Measurements from ENCODE around the gene YTHDC1. TPM values are rescaled to one million over a fixed set of nuclear protein-coding genes. Genes with fewer than 3 reads are reported as not detected.

Gene YTHDC1
- total and polyA plus RNA-seq, 2 of the 13 experiments (the other 11 are each of a cell fraction or from before 2014, with no cell fraction given): 37.3 to 56.8 TPM

- TF ChIP-seq, protein P1, sequence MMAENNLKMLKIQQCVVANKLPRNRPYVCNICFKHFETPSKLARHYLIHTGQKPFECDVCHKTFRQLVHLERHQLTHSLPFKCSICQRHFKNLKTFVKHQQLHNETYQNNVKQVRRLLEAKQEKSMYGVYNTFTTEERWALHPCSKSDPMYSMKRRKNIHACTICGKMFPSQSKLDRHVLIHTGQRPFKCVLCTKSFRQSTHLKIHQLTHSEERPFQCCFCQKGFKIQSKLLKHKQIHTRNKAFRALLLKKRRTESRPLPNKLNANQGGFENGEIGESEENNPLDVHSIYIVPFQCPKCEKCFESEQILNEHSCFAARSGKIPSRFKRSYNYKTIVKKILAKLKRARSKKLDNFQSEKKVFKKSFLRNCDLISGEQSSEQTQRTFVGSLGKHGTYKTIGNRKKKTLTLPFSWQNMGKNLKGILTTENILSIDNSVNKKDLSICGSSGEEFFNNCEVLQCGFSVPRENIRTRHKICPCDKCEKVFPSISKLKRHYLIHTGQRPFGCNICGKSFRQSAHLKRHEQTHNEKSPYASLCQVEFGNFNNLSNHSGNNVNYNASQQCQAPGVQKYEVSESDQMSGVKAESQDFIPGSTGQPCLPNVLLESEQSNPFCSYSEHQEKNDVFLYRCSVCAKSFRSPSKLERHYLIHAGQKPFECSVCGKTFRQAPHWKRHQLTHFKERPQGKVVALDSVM (CRISPR knock-in tag; IDR thresholded peaks at IDR 0.05): peak; percentile 24; the same call in 1 of the 2 replicates
- peak; percentile 59; the same call in 1 of the 2 replicates for TF ChIP-seq NFRKB (IDR thresholded peaks at IDR 0.05)
- TF ChIP-seq KDM1A (CRISPR knock-in tag; IDR thresholded peaks at IDR 0.05): no peak
- TF ChIP-seq RBAK (CRISPR knock-in tag; IDR thresholded peaks at IDR 0.05): no peak
- no peak for TF ChIP-seq PATZ1 (CRISPR knock-in tag; IDR thresholded peaks at IDR 0.05)
- TF ChIP-seq, protein P2, sequence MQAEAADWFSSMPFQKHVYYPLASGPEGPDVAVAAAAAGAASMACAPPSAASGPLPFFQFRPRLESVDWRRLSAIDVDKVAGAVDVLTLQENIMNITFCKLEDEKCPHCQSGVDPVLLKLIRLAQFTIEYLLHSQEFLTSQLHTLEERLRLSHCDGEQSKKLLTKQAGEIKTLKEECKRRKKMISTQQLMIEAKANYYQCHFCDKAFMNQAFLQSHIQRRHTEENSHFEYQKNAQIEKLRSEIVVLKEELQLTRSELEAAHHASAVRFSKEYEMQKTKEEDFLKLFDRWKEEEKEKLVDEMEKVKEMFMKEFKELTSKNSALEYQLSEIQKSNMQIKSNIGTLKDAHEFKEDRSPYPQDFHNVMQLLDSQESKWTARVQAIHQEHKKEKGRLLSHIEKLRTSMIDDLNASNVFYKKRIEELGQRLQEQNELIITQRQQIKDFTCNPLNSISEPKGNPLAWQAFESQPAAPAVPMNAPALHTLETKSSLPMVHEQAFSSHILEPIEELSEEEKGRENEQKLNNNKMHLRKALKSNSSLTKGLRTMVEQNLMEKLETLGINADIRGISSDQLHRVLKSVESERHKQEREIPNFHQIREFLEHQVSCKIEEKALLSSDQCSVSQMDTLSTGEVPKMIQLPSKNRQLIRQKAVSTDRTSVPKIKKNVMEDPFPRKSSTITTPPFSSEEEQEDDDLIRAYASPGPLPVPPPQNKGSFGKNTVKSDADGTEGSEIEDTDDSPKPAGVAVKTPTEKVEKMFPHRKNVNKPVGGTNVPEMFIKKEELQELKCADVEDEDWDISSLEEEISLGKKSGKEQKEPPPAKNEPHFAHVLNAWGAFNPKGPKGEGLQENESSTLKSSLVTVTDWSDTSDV (CRISPR knock-in tag; IDR thresholded peaks at IDR 0.05): peak; percentile 78; the same call in 1 of the 2 replicates
- TF ChIP-seq ZNF17 (CRISPR knock-in tag; IDR thresholded peaks at IDR 0.05): no peak
- TF ChIP-seq ZNF749 (CRISPR knock-in tag; IDR thresholded peaks at IDR 0.05; ENCODE audit: borderline replicate concordance): peak; percentile 66; the same call in 1 of the 2 replicates
- no peak for TF ChIP-seq CERS6 (CRISPR knock-in tag; IDR thresholded peaks at IDR 0.05)
- no peak for TF ChIP-seq RFX3 (CRISPR knock-in tag; IDR thresholded peaks at IDR 0.05)
- TF ChIP-seq HOXD1 (CRISPR knock-in tag; IDR thresholded peaks at IDR 0.05): peak; percentile 57; the same call in 1 of the 2 replicates
- TF ChIP-seq HBP1 (CRISPR knock-in tag; IDR thresholded peaks at IDR 0.05; ENCODE audit: low read depth): peak; percentile 88; the same call in 1 of the 2 replicates
- TF ChIP-seq, protein P3, sequence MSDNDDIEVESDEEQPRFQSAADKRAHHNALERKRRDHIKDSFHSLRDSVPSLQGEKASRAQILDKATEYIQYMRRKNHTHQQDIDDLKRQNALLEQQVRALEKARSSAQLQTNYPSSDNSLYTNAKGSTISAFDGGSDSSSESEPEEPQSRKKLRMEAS (IDR thresholded peaks at IDR 0.05): peak; percentile 83
- TF ChIP-seq ZSCAN9 (CRISPR knock-in tag; IDR thresholded peaks at IDR 0.05; ENCODE audit: borderline replicate concordance): 0 out of 2 replicates have a peak, but pooled peaks have one; percentile 35
- no peak for TF ChIP-seq MZF1 (CRISPR knock-in tag; IDR thresholded peaks at IDR 0.05; ENCODE audit: borderline replicate concordance)
- TF ChIP-seq, protein P4, sequence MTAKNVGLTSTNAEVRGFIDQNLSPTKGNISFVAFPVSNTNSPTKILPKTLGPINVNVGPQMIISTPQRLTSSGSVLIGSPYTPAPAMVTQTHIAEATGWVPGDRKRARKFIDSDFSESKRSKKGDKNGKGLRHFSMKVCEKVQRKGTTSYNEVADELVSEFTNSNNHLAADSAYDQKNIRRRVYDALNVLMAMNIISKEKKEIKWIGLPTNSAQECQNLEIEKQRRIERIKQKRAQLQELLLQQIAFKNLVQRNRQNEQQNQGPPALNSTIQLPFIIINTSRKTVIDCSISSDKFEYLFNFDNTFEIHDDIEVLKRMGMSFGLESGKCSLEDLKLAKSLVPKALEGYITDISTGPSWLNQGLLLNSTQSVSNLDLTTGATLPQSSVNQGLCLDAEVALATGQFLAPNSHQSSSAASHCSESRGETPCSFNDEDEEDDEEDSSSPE (CRISPR knock-in tag; IDR thresholded peaks at IDR 0.05): peak; percentile 57
- TF ChIP-seq PAF1 (CRISPR knock-in tag; IDR thresholded peaks at IDR 0.05): no peak
These were observed at the start of gene YTHDC1 (continued) for GRCh38 chr4:68349649-68350360.
